SKM-1 (cell line): ENCODE data around the gene TMEM44.
"Not testable (repeated sequence)": the region's sequence is repeated elsewhere in the genome, so short reads cannot be mapped to it uniquely, and the experiment has no call there.

Source experiments
- DNase-seq: peaks from one replicate; lab custom pipeline; 2025; ENCODE audit not compliant: unreplicated experiment; lab: John Stamatoyannopoulos, UW

Gene TMEM44

DNA sequence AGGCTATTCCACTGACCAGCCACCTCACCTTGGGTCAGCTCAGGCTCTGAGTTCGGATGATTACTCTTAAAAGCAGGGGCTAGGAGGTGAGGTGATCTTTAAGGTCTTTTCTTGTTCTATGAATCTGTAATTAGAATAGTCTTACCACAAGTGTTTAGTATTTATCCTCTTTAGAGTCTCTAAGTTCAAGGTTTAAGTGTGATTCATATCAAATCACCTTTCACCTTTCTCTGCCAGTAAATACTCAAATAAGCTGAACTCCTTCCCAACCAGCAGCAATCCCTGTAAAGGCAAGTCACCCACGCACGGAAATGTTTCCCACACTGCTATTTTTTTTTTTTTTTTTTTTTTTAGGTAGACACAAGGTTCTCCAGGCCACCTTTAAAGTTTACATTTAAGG is 14.5 kb upstream of the TMEM44 start:
- DNase-seq, result no peak

- DNase-seq, result no peak
Observed at GRCh38 chr3:194642769-194643168, 9.6 kb upstream of the TMEM44 start.

DNA sequence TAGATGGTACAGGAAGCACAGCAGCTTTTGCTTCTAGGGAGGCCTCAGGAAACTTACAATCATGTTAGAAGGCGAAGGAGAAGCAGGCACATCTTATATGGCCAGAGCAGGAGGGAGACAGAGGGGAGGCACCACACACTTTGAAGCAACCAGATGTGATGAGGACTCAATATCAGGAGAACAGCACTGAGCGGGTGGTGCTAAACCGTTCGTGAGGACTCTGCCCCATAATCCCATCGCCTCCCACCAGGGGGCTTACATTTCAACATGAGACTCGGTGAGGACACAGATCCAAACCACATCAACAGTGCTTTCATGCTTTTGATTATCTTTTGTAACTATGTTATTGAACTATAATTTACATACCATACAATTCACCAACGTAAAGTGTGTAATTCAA is 7.6 kb upstream of the TMEM44 start:
- no peak for DNase-seq

DNA sequence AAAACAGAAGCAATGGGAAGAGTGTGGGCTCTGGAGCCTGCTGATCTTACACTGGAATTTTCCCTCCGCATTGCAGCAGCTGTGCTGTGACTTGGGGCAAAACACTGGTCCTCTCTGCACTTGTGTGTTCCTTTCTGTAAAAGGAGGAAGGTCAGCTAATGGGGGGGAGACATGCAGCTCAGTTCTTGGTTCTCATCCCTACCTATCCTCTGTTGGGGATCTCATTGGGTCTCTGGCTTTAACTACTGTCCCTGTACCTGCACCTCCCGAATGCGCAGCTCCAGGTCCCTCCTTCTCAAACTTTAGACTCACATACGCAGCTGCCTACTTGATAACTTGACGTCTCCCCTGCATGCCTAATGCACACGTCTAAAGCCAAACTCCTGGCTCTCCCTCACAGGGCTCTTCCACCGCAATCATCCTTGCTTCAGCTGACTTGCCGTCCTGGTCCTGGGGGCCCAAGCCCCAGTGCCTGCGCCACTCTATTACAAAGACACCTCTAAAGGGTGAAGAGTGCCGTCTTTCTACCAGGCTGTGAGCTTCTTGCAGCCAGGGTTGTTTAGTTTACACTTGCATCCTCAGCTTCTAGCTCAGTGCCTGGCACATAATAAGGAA is 5.9 kb upstream of the TMEM44 start:
- DNase-seq, result no peak

DNA sequence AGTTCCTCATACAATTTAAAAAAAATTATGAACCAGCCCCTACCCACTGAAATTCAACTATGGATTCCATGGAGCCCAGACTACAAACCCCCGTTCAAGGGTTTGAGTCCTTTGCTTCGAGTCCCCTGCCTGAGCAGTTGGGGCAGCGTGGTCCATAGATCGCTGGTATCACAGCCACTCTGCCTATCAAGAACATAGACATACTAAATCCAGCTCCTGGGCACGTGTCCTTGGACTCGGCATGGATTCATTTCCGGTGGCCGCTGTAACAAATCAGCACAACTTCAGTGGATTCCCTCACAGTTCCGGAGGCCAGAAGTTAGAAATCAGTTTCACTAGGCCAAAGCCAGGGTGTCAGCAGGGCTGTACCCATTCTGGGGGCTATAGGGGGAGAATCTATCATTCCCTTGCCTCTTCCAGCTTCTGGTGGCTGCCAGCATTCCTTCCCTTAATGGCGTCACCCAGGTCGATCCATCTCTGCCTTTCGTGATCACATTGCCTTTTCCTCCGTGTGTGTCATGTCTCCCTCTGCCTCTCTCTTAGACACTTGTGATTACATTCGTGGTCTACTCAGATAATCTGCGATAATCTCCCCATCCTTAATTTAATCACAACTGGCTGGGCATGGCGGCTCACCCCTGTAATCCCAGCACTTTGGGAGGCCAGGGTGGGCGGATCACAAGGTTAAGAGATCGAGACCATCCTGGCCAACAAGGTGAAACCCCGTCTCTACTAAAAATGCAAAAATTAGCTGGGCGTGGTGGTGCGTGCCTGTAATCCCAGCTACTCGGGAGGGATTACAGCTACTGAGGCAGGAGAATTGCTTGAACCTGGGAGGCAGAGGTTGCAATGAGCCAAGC is 4.6 kb upstream of the TMEM44 start:
- no peak for DNase-seq

GRCh38 chr3:194637066-194637465 is 3.8 kb upstream of the TMEM44 start:
- DNase-seq, result no peak

DNA sequence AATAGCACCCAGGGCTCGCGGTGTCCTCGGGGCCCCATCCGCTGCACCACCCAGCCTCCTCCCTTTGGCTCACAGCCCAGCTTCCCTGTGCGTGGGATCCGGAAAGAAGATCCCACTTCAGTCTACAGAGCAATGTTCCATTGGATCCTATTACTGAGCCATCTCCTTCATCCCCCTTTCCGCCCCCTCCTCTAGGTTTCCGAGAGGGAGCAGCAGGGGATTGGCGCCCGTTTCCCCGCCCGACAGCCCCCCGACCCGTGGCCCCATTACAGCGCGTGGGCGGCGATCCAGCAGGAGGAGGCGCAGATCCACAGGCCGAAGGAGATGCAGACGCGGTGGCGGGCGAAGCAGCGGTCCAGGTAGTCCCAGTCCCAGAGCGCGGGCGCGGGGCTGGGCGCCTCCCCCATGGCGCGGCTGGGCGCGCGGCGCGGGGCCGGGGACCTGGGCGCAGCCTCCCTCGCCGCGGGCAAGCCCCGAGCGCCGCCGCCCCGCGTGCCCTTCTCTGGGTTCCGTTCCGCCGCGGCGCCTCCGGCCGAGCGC is 340 bp downstream of the TMEM44 start:
- DNase-seq, result no peak

DNA sequence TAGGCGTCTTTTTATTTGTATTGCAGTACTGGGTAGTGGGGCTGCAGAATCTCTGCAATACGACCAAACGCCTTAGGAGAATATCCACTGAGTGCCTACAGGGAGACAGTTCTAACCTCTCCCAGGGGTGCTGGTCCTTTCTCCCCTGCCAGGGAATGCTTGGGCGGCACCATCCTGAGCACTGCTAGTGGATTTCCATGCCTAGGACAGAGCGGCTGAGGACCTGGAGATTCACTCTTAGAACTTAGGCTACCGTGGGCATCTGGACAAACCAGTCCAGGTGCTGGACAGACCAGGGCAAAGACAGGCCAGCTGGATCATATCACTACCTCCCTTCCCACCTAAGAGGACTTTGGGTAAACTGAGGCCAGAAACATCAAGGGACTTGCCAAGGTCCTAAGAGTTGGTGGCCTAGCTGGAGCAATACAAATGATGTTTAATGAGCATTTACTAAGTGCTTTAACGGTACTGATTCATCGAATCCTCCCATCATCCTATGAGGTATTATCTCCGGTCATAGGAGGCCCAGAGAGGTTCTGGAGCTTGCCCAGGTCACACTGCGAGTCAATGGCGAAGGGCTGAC is 902 bp downstream of the TMEM44 start:
- no peak for DNase-seq

DNA sequence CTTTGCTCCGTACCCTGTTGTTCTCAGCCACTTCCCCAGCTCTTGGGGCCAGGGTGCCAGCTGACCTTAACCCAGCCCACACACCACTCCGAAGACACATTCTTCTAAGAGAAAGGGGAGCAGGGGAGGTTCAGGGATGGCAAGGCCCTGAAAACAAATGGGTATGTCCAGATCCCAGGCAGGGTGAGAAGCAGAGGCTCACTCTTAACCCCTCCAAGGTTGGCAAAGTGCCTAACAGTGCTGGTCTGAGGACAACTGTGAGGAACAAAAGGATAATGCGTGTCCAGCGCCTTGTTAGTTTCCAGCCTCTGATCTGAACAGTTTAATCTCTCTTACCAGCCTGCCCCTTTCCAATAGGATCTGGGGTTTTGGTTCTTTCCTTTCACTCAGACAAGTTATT is 1.5 kb downstream of the TMEM44 start:
- DNase-seq, result no peak

GRCh38 chr3:194630681-194631080 is 2.5 kb downstream of the TMEM44 start:
- DNase-seq, result not testable (repeated sequence)

DNA sequence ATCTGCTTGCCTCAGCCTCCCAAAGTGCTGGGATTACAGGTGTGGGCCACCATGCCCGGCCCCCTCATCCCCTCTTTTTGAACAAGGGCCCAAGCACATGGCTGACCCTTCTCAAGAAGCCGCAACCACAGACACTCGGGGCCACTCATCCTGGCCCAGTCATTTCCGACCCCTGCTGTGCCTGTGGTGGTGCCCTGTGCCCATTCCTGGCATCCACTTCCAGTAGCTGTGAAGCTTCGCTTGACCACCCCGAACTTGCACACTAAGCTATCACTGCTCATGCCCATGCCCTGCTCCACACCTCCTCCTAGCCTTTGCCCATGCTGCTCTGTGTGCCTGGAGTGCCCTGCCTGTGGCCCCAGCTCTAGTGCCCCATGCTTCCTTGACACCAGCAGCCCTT is 8.3 kb downstream of the TMEM44 start:
- DNase-seq, result no peak

- no peak for DNase-seq
Observed at GRCh38 chr3:194623449-194624290, 9.5 kb downstream of the TMEM44 start.

GRCh38 chr3:194622621-194623340 is 10.4 kb downstream of the TMEM44 start:
- DNase-seq, result no peak

DNA sequence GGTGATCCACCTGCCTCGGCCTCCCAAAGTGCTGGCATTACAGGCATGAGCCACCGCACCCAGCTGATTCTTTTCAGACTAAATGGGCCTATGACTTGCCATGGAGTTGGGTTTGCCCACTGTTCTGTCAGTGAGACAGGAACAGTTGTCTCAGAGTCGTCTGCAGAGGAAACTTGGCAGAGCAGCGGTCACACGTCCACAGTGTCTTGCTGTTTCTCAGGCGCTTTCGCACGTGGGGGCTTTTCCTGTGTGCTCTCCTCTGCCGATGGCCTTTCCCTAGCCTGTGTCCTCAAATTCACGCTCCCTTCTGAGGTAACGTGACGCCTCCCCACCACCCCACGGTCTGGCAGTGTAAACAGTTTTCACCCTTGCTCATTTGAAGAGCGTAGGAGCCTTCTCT is 11.3 kb downstream of the TMEM44 start:
- DNase-seq, result no peak

GRCh38 chr3:194620196-194620595 is 13.0 kb downstream of the TMEM44 start:
- no peak for DNase-seq

DNA sequence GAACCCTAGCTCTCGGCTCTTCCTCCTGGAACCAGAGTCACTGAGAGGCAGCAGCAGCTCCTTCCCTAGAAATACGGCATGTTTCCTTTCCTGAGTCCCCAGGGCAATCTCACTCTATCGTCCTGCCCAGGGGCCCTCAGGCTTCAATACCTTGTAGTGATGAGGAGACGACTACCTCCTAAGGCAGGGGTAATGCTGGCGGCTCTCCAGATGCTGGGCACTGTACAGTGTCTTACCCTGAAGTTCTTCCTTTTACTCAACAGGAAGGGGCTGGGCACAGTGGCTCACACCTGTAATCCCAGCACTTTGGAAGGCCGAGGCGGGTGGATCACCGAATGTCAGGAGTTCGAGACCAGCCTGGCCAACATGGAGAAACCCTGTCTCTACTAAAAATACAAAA is 13.5 kb downstream of the TMEM44 start:
- DNase-seq, result no peak

DNA sequence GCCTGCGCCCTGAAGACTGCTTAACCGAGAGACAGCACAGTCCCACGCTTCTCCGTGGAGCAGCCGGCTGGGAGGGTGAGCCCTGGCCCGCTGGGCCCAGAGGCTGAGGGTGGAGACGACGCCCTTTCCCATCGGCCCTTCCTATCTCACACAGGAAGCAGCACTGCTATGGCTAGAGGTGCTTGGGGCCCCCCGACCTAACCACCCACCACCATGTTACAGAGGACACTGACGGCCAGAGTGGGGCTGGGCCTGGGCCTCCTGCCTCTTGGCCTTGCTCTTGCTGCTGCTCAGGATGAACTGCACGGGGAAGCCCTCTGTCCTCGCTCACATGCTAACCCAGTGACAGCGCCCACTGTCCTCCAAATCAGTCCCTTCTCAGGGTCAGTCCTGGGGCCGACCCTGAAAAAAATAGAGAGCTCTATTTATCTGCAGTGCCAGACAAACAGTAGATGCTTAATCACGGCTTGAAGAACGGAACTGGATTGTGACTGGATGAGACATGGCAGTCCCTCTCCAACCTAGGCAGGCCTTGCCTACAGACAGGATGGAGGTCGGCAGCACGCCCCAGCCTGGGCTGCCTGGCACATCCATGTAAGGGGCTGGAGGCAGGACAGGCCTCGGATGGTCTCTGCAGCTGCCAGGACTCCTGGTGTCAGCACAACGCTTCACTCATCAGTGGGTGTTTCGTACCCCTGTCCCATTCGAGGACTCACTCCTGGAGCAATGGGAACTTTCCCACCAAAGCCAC is 14.2 kb downstream of the TMEM44 start:
- DNase-seq, result no peak

- DNase-seq, result no peak
Observed at GRCh38 chr3:194617827-194618226, 15.4 kb downstream of the TMEM44 start.

- no peak for DNase-seq
Observed at GRCh38 chr3:194617143-194617671, 16.0 kb downstream of the TMEM44 start.

- no peak for DNase-seq
Observed at GRCh38 chr3:194615226-194615625, 18.0 kb downstream of the TMEM44 start.
